ENCODE results near the gene EHD1.

- TF ChIP-seq CTCF (IDR thresholded peaks at IDR 0.05; ENCODE audit: low read length) (no peak), EZH2phosphoT487 (IDR thresholded peaks at IDR 0.05; ENCODE audit: low read length) (no peak)
Observed at GRCh38 chr11:64891215-64891848, 12.9 kb upstream of the EHD1 start.

Measured in MM.1S (cell line).